ENCODE data around the gene CFAP221. TPM values are rescaled to one million over a fixed set of nuclear protein-coding genes. Genes with fewer than 3 reads are reported as not detected.

Gene CFAP221
- polyA plus RNA-seq, 2 of the 4 experiments (the other 2 are of a cell fraction), result 0.17 to 0.30 TPM

DNA sequence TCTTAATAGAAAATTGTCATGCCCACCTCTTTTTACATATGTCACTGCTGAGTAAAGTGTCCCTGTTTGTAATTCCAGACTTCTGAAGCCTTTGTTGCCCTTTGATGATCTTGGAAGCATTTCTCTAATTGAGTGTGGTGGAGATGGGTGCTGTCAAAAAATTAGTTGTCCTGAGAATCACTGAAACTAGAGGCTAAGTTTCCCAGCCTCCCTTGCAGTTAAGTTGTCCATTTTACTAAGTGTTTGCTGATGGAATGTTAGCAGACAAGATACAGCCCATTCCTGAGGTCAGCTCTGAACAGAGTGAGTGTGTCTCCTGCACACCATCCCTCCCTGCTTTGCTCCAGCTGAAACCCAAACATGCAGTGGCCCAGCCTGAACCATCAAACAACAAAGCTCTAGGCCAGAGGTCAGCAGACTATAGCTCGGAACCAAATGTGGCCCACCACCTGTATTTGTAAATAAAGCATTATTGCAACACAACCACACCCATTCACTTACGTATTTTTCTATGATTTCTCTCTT, 106.7 kb downstream of the CFAP221 start:
- FAIRE-seq, result no peak
- H3K4me2 ChIP-seq, result no peak overlapping the region
- H3K4me3 ChIP-seq, result no peak overlapping the region
- 43% methylated on average over 2 of the region's 2 CpGs for WGBS (ENCODE audit: missing lambda C conversion rate)
- TF ChIP-seq FOSB (CRISPR knock-in tag; IDR thresholded peaks at IDR 0.05), result no peak
- no peak for TF ChIP-seq CEBPB (IDR thresholded peaks at IDR 0.05)
- no peak for TF ChIP-seq HOXA7 (CRISPR knock-in tag; IDR thresholded peaks at IDR 0.05)
- no peak for TF ChIP-seq CHD4 (IDR thresholded peaks at IDR 0.05; ENCODE audit: borderline replicate concordance)
- TF ChIP-seq POLR2A (IDR thresholded peaks at IDR 0.05; ENCODE audit: low read length), result no peak
- no peak for TF ChIP-seq CBX2 (IDR thresholded peaks at IDR 0.05; ENCODE audit: borderline replicate concordance, low read depth)
- TF ChIP-seq, protein P1, sequence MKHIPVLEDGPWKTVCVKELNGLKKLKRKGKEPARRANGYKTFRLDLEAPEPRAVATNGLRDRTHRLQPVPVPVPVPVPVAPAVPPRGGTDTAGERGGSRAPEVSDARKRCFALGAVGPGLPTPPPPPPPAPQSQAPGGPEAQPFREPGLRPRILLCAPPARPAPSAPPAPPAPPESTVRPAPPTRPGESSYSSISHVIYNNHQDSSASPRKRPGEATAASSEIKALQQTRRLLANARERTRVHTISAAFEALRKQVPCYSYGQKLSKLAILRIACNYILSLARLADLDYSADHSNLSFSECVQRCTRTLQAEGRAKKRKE (CRISPR knock-in tag; IDR thresholded peaks at IDR 0.05; ENCODE audit: low read depth), result no peak
- TF ChIP-seq ZFP36 (IDR thresholded peaks at IDR 0.05; ENCODE audit: borderline replicate concordance, partially characterized antibody), result no peak
- TF ChIP-seq ZNF302 (CRISPR knock-in tag; IDR thresholded peaks at IDR 0.05), result no peak
- no peak for TF ChIP-seq KDM1A (IDR thresholded peaks at IDR 0.05; ENCODE audit: low read depth)
- TF ChIP-seq KDM5A (IDR thresholded peaks at IDR 0.05), result no peak
- no peak for TF ChIP-seq CHD2 (IDR thresholded peaks at IDR 0.05; ENCODE audit: low read length, partially characterized antibody)
- TF ChIP-seq ESRRA (IDR thresholded peaks at IDR 0.05; ENCODE audit: borderline replicate concordance, low read length), result no peak
- no peak for TF ChIP-seq HOXB13 (CRISPR knock-in tag; IDR thresholded peaks at IDR 0.05; ENCODE audit: low read depth)
- no peak for TF ChIP-seq ZC3H11A (IDR thresholded peaks at IDR 0.05)
- no peak for TF ChIP-seq NFE2L2 (conservative IDR thresholded peaks at IDR 0.05; ENCODE audit: low read length)
- no peak for TF ChIP-seq HOXB5 (CRISPR knock-in tag; IDR thresholded peaks at IDR 0.05)
- no peak for TF ChIP-seq SMC3 (IDR thresholded peaks at IDR 0.05)
- TF ChIP-seq, protein P2, sequence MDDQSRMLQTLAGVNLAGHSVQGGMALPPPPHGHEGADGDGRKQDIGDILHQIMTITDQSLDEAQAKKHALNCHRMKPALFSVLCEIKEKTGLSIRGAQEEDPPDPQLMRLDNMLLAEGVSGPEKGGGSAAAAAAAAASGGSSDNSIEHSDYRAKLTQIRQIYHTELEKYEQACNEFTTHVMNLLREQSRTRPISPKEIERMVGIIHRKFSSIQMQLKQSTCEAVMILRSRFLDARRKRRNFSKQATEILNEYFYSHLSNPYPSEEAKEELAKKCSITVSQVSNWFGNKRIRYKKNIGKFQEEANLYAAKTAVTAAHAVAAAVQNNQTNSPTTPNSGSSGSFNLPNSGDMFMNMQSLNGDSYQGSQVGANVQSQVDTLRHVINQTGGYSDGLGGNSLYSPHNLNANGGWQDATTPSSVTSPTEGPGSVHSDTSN (IDR thresholded peaks at IDR 0.05), result no peak
- DNase-seq (ENCODE audit: low read depth in 1 of 2, low spot score in 1 of 2), result no peak
- no peaks in the 10 kb centered on the region for H3K4me1 ChIP-seq
- ChIA-PET CTCF (interaction anchor here (2.3 to 5.5 kb wide), 2 partner anchors 10 kb away, joined by 22 to 26 read pairs; no protein-coding TSS in a partner anchor), POLR2A (no interaction called here)
- no peak overlapping the region for H3K27ac ChIP-seq
- H3K9me3 ChIP-seq, result no peaks in the 10 kb centered on the region; the same call in 2 of the 3 replicates
- ATAC-seq, result no peak

DNA sequence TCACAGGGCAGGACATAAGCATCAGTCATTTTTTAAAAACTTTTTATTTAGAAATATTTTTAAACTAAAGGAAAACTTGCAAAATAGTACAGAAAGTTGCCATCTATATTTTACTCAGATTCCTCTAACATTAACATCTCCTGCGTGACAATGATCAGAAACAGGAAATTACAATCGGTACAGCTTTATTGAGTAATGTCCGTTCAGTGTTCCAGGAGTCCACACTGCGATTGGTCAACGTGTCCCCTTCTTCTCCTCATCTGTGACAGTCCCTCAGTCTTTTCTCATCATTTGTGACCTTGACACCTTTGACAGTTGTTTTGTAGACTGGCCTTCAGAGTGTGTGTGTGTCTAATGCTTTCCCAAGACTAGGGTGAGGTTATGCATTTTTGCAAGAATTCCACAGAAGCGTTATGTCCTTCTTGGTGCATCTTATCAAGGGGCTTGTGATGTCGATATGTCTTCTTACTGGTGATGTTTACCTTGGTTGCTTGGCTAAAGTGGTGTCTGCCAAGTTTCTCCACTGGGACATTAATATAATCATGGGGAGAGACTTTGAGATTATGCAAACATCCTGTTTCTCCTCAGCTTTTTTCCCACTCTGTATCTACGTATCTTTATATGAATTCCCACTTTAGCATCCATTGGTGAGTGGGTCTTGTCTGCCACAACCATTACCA, 113.4 kb downstream of the CFAP221 start:
- CTCF ChIA-PET, result interaction anchor here (0.6 to 7.8 kb wide), 3 partner anchors 9 to 67 kb away, joined by 3 to 90 read pairs (median 4); no protein-coding TSS in a partner anchor
- FAIRE-seq, result no peak

More for the DNA sequence above, 113.4 kb downstream of the CFAP221 start:
- no peaks in the 10 kb centered on the region for H3K9me3 ChIP-seq
- DNase-seq (ENCODE audit: low read depth in 1 of 2, low spot score in 1 of 2) (no peak), ATAC-seq (no peak)
- POLR2A ChIA-PET, result no interaction called here
- WGBS (ENCODE audit: missing lambda C conversion rate), result 65% methylated on average over 8 of the region's 8 CpGs
- no peak overlapping the region for H3K4me2 ChIP-seq
- TF ChIP-seq HOXB5 (CRISPR knock-in tag; IDR thresholded peaks at IDR 0.05) (no peak), CBX8 (IDR thresholded peaks at IDR 0.05) (no peak), ESRRA (IDR thresholded peaks at IDR 0.05; ENCODE audit: borderline replicate concordance, low read length) (no peak), FOXS1 (CRISPR knock-in tag; IDR thresholded peaks at IDR 0.05) (no peak), EHMT2 (IDR thresholded peaks at IDR 0.05; ENCODE audit: low read depth) (no peak)
- TF ChIP-seq, protein P1 (CRISPR knock-in tag; IDR thresholded peaks at IDR 0.05; ENCODE audit: low read depth), result no peak
- TF ChIP-seq, protein P2 (IDR thresholded peaks at IDR 0.05), result no peak
- no peak overlapping the region for H3K27ac ChIP-seq
- no peak overlapping the region for H3K4me3 ChIP-seq
- no peaks in the 10 kb centered on the region for H3K4me1 ChIP-seq

All from A549 (cell line).